ENCODE measurements around the gene KLF1.
"Not testable (repeated sequence)": the region's sequence is repeated elsewhere in the genome, so short reads cannot be mapped to it uniquely, and the experiment has no call there.

The KLF1 gene

DNA sequence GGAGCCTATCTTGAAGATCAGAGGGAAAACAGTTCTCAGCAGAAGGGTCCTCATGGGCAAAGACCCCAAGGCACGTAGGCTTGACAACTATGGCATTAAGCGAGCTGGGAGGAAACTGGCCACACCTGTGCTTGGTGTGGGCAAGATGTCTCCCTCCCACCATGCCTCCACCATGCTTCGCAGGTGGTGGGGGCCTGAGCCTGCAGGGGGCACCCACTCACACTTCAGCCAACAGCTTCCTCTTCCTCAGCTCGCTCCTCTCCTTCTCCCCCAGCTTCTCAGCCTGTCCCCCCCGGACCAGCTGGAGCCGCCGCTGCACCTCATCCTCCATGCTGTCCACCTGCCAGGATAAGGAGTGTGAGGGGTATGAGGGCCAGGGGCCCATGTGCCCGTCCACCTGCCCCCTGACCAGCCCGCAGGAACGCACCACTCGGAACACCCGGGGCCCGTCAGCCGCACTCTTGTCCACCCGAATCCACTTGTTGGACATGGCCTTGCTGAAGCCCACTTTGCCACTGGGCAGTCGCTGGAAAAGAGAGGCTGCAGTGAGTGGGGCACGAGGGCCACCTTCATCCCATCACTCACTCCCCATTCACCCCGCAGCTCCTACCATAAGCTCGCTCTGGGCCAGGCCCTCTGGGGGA, 43.1 kb upstream of the KLF1 start:
- TF ChIP-seq CTCF (IDR thresholded peaks at IDR 0.05; ENCODE audit: low read depth, low read length, missing control alignments), result no peak
- H3K4me3 ChIP-seq (ENCODE audit: low read depth, low read length), result no peak overlapping the region
- peaks cover 40% of the 10 kb centered on the region for H3K36me3 ChIP-seq (replicated peaks)
- in situ Hi-C loops (cut with HindIII; ENCODE audit: low pct_ligation_motif_present, low sequenced_read_pairs), result no loop called here
- no peak overlapping the region for H3K27ac ChIP-seq
- no peak for DNase-seq
- no peaks in the 10 kb centered on the region for H3K27me3 ChIP-seq (replicated peaks)

- DNase-seq, result no peak
- TF ChIP-seq CTCF (IDR thresholded peaks at IDR 0.05; ENCODE audit: low read depth, low read length, missing control alignments), result no peak
- Histone ChIP-seq H3K4me3 (ENCODE audit: low read depth, low read length) (no peak overlapping the region), H3K36me3 (replicated peaks) (peaks cover 63% of the 10 kb centered on the region), H3K27me3 (replicated peaks) (no peaks in the 10 kb centered on the region), H3K27ac (no peak overlapping the region)
- in situ Hi-C loops (cut with HindIII; ENCODE audit: low pct_ligation_motif_present, low sequenced_read_pairs), result no loop called here
Measured at GRCh38 chr19:12924621-12925310, 37.8 kb upstream of the KLF1 start.

GRCh38 chr19:12922959-12923358, 36.0 kb upstream of the KLF1 start:
- no peak overlapping the region for H3K4me3 ChIP-seq (ENCODE audit: low read depth, low read length)
- DNase-seq, result no peak
- H3K27ac ChIP-seq, result no peak overlapping the region
- H3K36me3 ChIP-seq (replicated peaks), result peaks cover 46% of the 10 kb centered on the region
- no peaks in the 10 kb centered on the region for H3K27me3 ChIP-seq (replicated peaks)
- TF ChIP-seq CTCF (IDR thresholded peaks at IDR 0.05; ENCODE audit: low read depth, low read length, missing control alignments), result no peak
- in situ Hi-C loops (cut with HindIII; ENCODE audit: low pct_ligation_motif_present, low sequenced_read_pairs), result no loop called here

GRCh38 chr19:12921047-12921446, 34.0 kb upstream of the KLF1 start:
- in situ Hi-C loops (cut with HindIII; ENCODE audit: low pct_ligation_motif_present, low sequenced_read_pairs), result no loop called here
- TF ChIP-seq CTCF (IDR thresholded peaks at IDR 0.05; ENCODE audit: low read depth, low read length, missing control alignments), result no peak
- H3K27me3 ChIP-seq (replicated peaks), result no peaks in the 10 kb centered on the region

GRCh38 chr19:12918253-12918652, 31.3 kb upstream of the KLF1 start:
- Histone ChIP-seq H3K27ac (no peak overlapping the region), H3K36me3 (replicated peaks) (peaks cover 11% of the 10 kb centered on the region), H3K27me3 (replicated peaks) (no peaks in the 10 kb centered on the region), H3K4me3 (ENCODE audit: low read depth, low read length) (no peak overlapping the region)
- in situ Hi-C loops (cut with HindIII; ENCODE audit: low pct_ligation_motif_present, low sequenced_read_pairs), result no loop called here
- no peak for DNase-seq
- TF ChIP-seq CTCF (IDR thresholded peaks at IDR 0.05; ENCODE audit: low read depth, low read length, missing control alignments), result no peak

More at GRCh38 chr19:12921047-12921446, 34.0 kb upstream of the KLF1 start:
- Histone ChIP-seq H3K36me3 (replicated peaks) (peaks cover 34% of the 10 kb centered on the region), H3K4me3 (ENCODE audit: low read depth, low read length) (no peak overlapping the region), H3K27ac (no peak overlapping the region)
- no peak for DNase-seq

DNA sequence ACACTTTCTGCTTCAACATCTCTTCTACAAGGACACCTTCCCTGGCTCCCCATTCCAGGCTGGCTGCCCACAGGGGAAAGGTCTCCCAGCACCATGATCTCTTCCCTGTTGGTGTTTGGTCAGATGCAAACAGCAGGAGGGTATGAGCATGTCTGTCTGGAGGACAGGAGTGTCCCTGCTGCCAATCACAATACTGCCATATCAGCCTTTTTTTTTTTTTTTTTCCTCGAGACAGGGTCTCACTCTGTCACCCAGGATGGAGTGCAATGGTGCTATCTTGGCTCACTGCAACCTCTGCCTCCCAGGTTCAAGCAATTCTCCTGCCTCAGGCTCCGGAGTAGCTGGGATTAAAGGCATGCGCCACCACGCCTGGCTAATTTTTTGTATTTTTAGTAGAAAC, 28.9 kb upstream of the KLF1 start:
- H3K4me3 ChIP-seq (ENCODE audit: low read depth, low read length), result not testable (repeated sequence)

More for the DNA sequence above, 28.9 kb upstream of the KLF1 start:
- in situ Hi-C loops (cut with HindIII; ENCODE audit: low pct_ligation_motif_present, low sequenced_read_pairs); H3K27ac ChIP-seq; DNase-seq; H3K27me3 ChIP-seq (replicated peaks); H3K36me3 ChIP-seq (replicated peaks): not testable (repeated sequence)
